Stimulated activated CD4-positive, alpha-beta T cell treated with anti-CD3 and anti-CD28 coated beads, Interleukin-2, amount 100 ng/mL, for 48 hours (primary cell): Measurements from ENCODE around the gene ZDHHC14.
"Not testable (repeated sequence)": the region's sequence is repeated elsewhere in the genome, so short reads cannot be mapped to it uniquely, and the experiment has no call there.

Source experiments
- DNase-seq, 2 donors: peaks; one replicate each; pipeline ENCODE4 v3.0.0-alpha.2; 2020

The ZDHHC14 gene

GRCh38 chr6:157676241-157676640, 295.3 kb downstream of the ZDHHC14 start:
- no peak for DNase-seq

- no peak for DNase-seq
Observed at GRCh38 chr6:157677235-157677634, 296.2 kb downstream of the ZDHHC14 start.

- DNase-seq, result no peak
Observed at GRCh38 chr6:157679605-157680580, 298.9 kb downstream of the ZDHHC14 start.

- DNase-seq, result no peak
Observed at GRCh38 chr6:157681041-157681650, 300.2 kb downstream of the ZDHHC14 start.

- no peak for DNase-seq
Observed at GRCh38 chr6:157682856-157683481, 302.0 kb downstream of the ZDHHC14 start.

GRCh38 chr6:157683707-157684106, 302.7 kb downstream of the ZDHHC14 start:
- no peak for DNase-seq

GRCh38 chr6:157684620-157685299, 303.8 kb downstream of the ZDHHC14 start:
- no peak for DNase-seq

- no peak for DNase-seq
Observed at GRCh38 chr6:157685596-157686280, 304.7 kb downstream of the ZDHHC14 start.

GRCh38 chr6:157688275-157688959, 307.4 kb downstream of the ZDHHC14 start:
- DNase-seq, result no peak

GRCh38 chr6:157688960-157689599, 308.1 kb downstream of the ZDHHC14 start:
- DNase-seq, result no peak

- no peak for DNase-seq
Observed at GRCh38 chr6:157689875-157690274, 308.9 kb downstream of the ZDHHC14 start.

- DNase-seq, result no peak
Observed at GRCh38 chr6:157690441-157691210, 309.6 kb downstream of the ZDHHC14 start.

GRCh38 chr6:157691621-157692020, 310.6 kb downstream of the ZDHHC14 start:
- not testable (repeated sequence) for DNase-seq

GRCh38 chr6:157693867-157694266, 312.9 kb downstream of the ZDHHC14 start:
- DNase-seq, result no peak

- no peak for DNase-seq
Observed at GRCh38 chr6:157695301-157696040, 314.5 kb downstream of the ZDHHC14 start.

- DNase-seq, result no peak
Observed at GRCh38 chr6:157699777-157700636, 319.0 kb downstream of the ZDHHC14 start.

GRCh38 chr6:157706351-157706750, 325.4 kb downstream of the ZDHHC14 start:
- not testable (repeated sequence) for DNase-seq

- DNase-seq, result no peak
Observed at GRCh38 chr6:157706883-157707282, 325.9 kb downstream of the ZDHHC14 start.

GRCh38 chr6:157707576-157707975, 326.6 kb downstream of the ZDHHC14 start:
- no peak for DNase-seq
